Left ventricle myocardium inferior (tissue), 1 donor: ENCODE data around the gene FAM200A. TPM values are rescaled to one million over a fixed set of nuclear protein-coding genes. Genes with fewer than 3 reads are reported as not detected.

Experiments used
- DNase-seq: peaks from one replicate; pipeline ENCODE4 v3.0.0-alpha.2; 2020
- H3K27ac ChIP-seq: fragments of 200-600 bp; replicated peaks from 2 replicates; pipeline ENCODE4 v1.8.0; 2021
- H3K27me3 ChIP-seq: fragments of 200-600 bp; 2 replicates; pipeline ENCODE4 v1.8.0; 2021; ENCODE audit warnings: low read depth
- H3K36me3 ChIP-seq: fragments of 200-600 bp; 2 replicates; pipeline ENCODE4 v1.8.0; 2021
- H3K4me1 ChIP-seq: fragments of 200-600 bp; 2 replicates; pipeline ENCODE4 v1.8.0; 2021
- H3K4me3 ChIP-seq: fragments of 200-600 bp; 2 replicates; pipeline ENCODE4 v1.8.0; 2021; ENCODE audit warnings: mild to moderate bottlenecking, moderate library complexity
- H3K9me3 ChIP-seq: fragments of 200-600 bp; replicated peaks from 2 replicates; pipeline ENCODE4 v1.8.0; 2021
- CTCF ChIP-seq: fragments of 200-600 bp; IDR thresholded peaks from 2 replicates; pipeline ENCODE4 v1.8.0; 2021; ENCODE audit warnings: antibody characterized with exemption, mild to moderate bottlenecking, borderline replicate concordance
- intact Hi-C: fragments of 100-400 bp; cut with micrococcal nuclease; formaldehyde crosslinking; loops from one replicate; pipeline ENCODE4 v1.11.0; 2022
- total RNA-seq: library from RNA; stranded (reverse); fragmentation: NEBNext Ultra II Directional; extraction: Animal tissue kit (Norgen Biotek cat#: 25700); gene quantifications from one replicate; pipeline ENCODE4 v1.2.1, GENCODE V29; 2021
- donor health status: DM: no; HTN: yes; CAD: no; lungs with severe emphysema.

The FAM200A gene
- total RNA-seq, 1 donor from 2014 or later = 6.4 TPM

- peaks cover 47% of the 10 kb centered on the region for H3K4me1 ChIP-seq
Observed at GRCh38 chr7:99499371-99499720, 52.6 kb downstream of the FAM200A start.

GRCh38 chr7:99498546-99498944 lies 53.4 kb downstream of the FAM200A start:
- peaks cover 42% of the 10 kb centered on the region for H3K4me1 ChIP-seq
- peaks cover 51% of the 10 kb centered on the region for H3K36me3 ChIP-seq
- intact Hi-C loops = no loop called here
- H3K4me3 ChIP-seq = peak overlapping the region; percentile 99
- H3K27ac ChIP-seq = no peak overlapping the region
- TF ChIP-seq CTCF = no peak
- H3K9me3 ChIP-seq = peaks cover 23% of the 10 kb centered on the region
- no peak for DNase-seq
- no peaks in the 10 kb centered on the region for H3K27me3 ChIP-seq

More at GRCh38 chr7:99499371-99499720, 52.6 kb downstream of the FAM200A start:
- Histone ChIP-seq H3K36me3 (peaks cover 43% of the 10 kb centered on the region), H3K27me3 (no peaks in the 10 kb centered on the region), H3K9me3 (peaks cover 15% of the 10 kb centered on the region), H3K27ac (peak overlapping the region; percentile 96), H3K4me3 (peak overlapping the region; percentile 99)
- no peak for TF ChIP-seq CTCF
- intact Hi-C loops = no loop called here
- no peak for DNase-seq

GRCh38 chr7:99497766-99498545 lies 54.0 kb downstream of the FAM200A start:
- peaks cover 29% of the 10 kb centered on the region for H3K9me3 ChIP-seq
- H3K27me3 ChIP-seq = no peaks in the 10 kb centered on the region
- H3K4me1 ChIP-seq = peaks cover 42% of the 10 kb centered on the region
- no peak overlapping the region for H3K27ac ChIP-seq
- peaks cover 57% of the 10 kb centered on the region for H3K36me3 ChIP-seq
- TF ChIP-seq CTCF = no peak
- DNase-seq = no peak
- peak overlapping the region; percentile 99 for H3K4me3 ChIP-seq
- intact Hi-C loops = no loop called here

Other genes with a start within 250 kb of the FAM200A start
- 131 TPM for gene ARPC1A, start 226.2 kb downstream of the FAM200A start, total RNA-seq
- gene ARPC1B, start 177.4 kb downstream of the FAM200A start, total RNA-seq = 33.6 TPM
- 93.2 TPM for gene PDAP1, start 143.5 kb downstream of the FAM200A start, total RNA-seq
- 43.9 TPM for gene BUD31, start 143.1 kb downstream of the FAM200A start, total RNA-seq
- gene PTCD1, start 113.3 kb downstream of the FAM200A start, total RNA-seq = 4.3 TPM
- 17.9 TPM for gene CPSF4, start 113.2 kb downstream of the FAM200A start, total RNA-seq
- 834 TPM for gene ATP5MF, start 85.9 kb downstream of the FAM200A start, total RNA-seq
- gene ZNF789, start 79.2 kb downstream of the FAM200A start, total RNA-seq = 3.3 TPM
- 15.6 TPM for gene ZNF394, start 51.8 kb downstream of the FAM200A start, total RNA-seq
- gene ZKSCAN5, start 47.5 kb downstream of the FAM200A start, total RNA-seq = 6.0 TPM
- gene ZNF655, start 6.5 kb upstream of the FAM200A start, total RNA-seq = 26.1 TPM
- not detected for gene TMEM225B, start 46.2 kb upstream of the FAM200A start, total RNA-seq
- gene ZSCAN25, start 64.8 kb upstream of the FAM200A start, total RNA-seq = 9.0 TPM
- gene CYP3A5, start 127.9 kb upstream of the FAM200A start, total RNA-seq = not detected
- gene CYP3A7, start 183.1 kb upstream of the FAM200A start, total RNA-seq = not detected
- gene CYP3A4, start 232.1 kb upstream of the FAM200A start, total RNA-seq = not detected